GM12865 (cell line): ENCODE data around the gene MPC1.

Experiments
- DNase-seq: peaks from one replicate; pipeline ENCODE4 v3.0.0; 2010; ENCODE audit warnings: low read depth
- H3K4me3 ChIP-seq: 2 replicates; pipeline ENCODE4 v1.5.1; 2011; ENCODE audit warnings: mild to moderate bottlenecking, low read depth, low read length, control low read depth
- CTCF ChIP-seq: IDR thresholded peaks from 2 replicates; pipeline ENCODE4 v1.5.1; 2011; ENCODE audit warnings: low read length, control low read depth, low read depth, inconsistent platforms; ENCODE audit not compliant: insufficient read depth; ENCODE audit errors: missing control alignments

MPC1 gene

GRCh38 chr6:166341464-166341863 lies 41.3 kb downstream of the MPC1 start:
- peak; percentile 50 for DNase-seq
- no peak for TF ChIP-seq CTCF
- H3K4me3 ChIP-seq, result peak overlapping the region; percentile 99

- TF ChIP-seq CTCF, result no peak
- peak overlapping the region; percentile 2; the same call in 1 of the 2 replicates for H3K4me3 ChIP-seq
- DNase-seq, result no peak
Observed at GRCh38 chr6:166338854-166339253, 43.9 kb downstream of the MPC1 start.

GRCh38 chr6:166336847-166337246 lies 45.9 kb downstream of the MPC1 start:
- DNase-seq, result no peak
- TF ChIP-seq CTCF, result no peak
- H3K4me3 ChIP-seq, result no peak overlapping the region

- H3K4me3 ChIP-seq, result peak overlapping the region; percentile 7
- no peak for TF ChIP-seq CTCF
- DNase-seq, result peak; percentile 84
Observed at GRCh38 chr6:166335378-166336302, 47.1 kb downstream of the MPC1 start.

- no peak overlapping the region for H3K4me3 ChIP-seq
- no peak for TF ChIP-seq CTCF
- no peak for DNase-seq
Observed at GRCh38 chr6:166334878-166335277, 47.9 kb downstream of the MPC1 start.

- DNase-seq, result peak; percentile 89
- peak overlapping the region; percentile 40 for H3K4me3 ChIP-seq
- TF ChIP-seq CTCF, result no peak
Observed at GRCh38 chr6:166333172-166333995, 49.4 kb downstream of the MPC1 start.
